GM12892 (cell line): ENCODE data around the gene ANKRD55.
"Not testable (repeated sequence)": the region's sequence is repeated elsewhere in the genome, so short reads cannot be mapped to it uniquely, and the experiment has no call there.

Source experiments
- DNase-seq: peaks from one replicate; pipeline ENCODE4 v3.0.0; 2011; ENCODE audit not compliant: insufficient read length
- FAIRE-seq: peaks from 2 replicates; lab custom pipeline; 2011; peaks lifted over from hg19 to GRCh38; lab: Jason Lieb, UNC
- POLR2A ChIP-seq: IDR thresholded peaks from 2 replicates; pipeline ENCODE4 v1.6.1; 2011; ENCODE audit warnings: low read depth, low read length, control low read depth
- POLR2AphosphoS5 ChIP-seq: IDR thresholded peaks from 2 replicates; pipeline ENCODE4 v1.6.1; 2011; ENCODE audit warnings: low read depth, low read length, control low read depth
- TAF1 ChIP-seq: IDR thresholded peaks from 2 replicates; pipeline ENCODE4 v1.6.1; 2011; ENCODE audit warnings: low read depth, mild to moderate bottlenecking, control low read depth, low read length, borderline replicate concordance

ANKRD55 gene

GRCh38 chr5:56251440-56251839 lies 18.3 kb upstream of the ANKRD55 start:
- no peak for TF ChIP-seq POLR2AphosphoS5
- TF ChIP-seq POLR2A, result no peak
- TF ChIP-seq TAF1, result no peak
- DNase-seq (no peak), FAIRE-seq (no peak)

- no peak for FAIRE-seq
- DNase-seq, result no peak
- no peak for TF ChIP-seq POLR2AphosphoS5
- no peak for TF ChIP-seq POLR2A
- no peak for TF ChIP-seq TAF1
These were observed 16.9 kb upstream of the ANKRD55 start for GRCh38 chr5:56250011-56250410.

GRCh38 chr5:56249085-56249484 lies 16.0 kb upstream of the ANKRD55 start:
- not testable (repeated sequence) for FAIRE-seq, DNase-seq

- no peak for DNase-seq
- FAIRE-seq, result no peak
- TF ChIP-seq POLR2AphosphoS5 (no peak), POLR2A (no peak), TAF1 (no peak)
These were observed 14.5 kb upstream of the ANKRD55 start for GRCh38 chr5:56247592-56247991.

- no peak for DNase-seq
- TF ChIP-seq TAF1 (no peak), POLR2A (no peak), POLR2AphosphoS5 (no peak)
- no peak for FAIRE-seq
These were observed 13.6 kb upstream of the ANKRD55 start for GRCh38 chr5:56246769-56247168.

- DNase-seq (no peak), FAIRE-seq (no peak)
- TF ChIP-seq POLR2AphosphoS5, result no peak
- TF ChIP-seq POLR2A, result no peak
- TF ChIP-seq TAF1, result no peak
These were observed 12.4 kb upstream of the ANKRD55 start for GRCh38 chr5:56245481-56245880.

- no peak for DNase-seq
- TF ChIP-seq POLR2AphosphoS5 (no peak), TAF1 (no peak), POLR2A (no peak)
- no peak for FAIRE-seq
These were observed 11.5 kb upstream of the ANKRD55 start for GRCh38 chr5:56244627-56245026.

- not testable (repeated sequence) for FAIRE-seq, DNase-seq
These were observed 9.1 kb upstream of the ANKRD55 start for GRCh38 chr5:56242271-56242670.

GRCh38 chr5:56232538-56232937 lies 592 bp downstream of the ANKRD55 start:
- TF ChIP-seq POLR2A, result no peak
- no peak for TF ChIP-seq POLR2AphosphoS5
- no peak for TF ChIP-seq TAF1
- DNase-seq (no peak), FAIRE-seq (no peak)

GRCh38 chr5:56230576-56230975 lies 2.6 kb downstream of the ANKRD55 start:
- TF ChIP-seq POLR2AphosphoS5 (no peak), TAF1 (no peak), POLR2A (no peak)
- FAIRE-seq (no peak), DNase-seq (no peak)

- TF ChIP-seq POLR2AphosphoS5 (no peak), TAF1 (no peak), POLR2A (no peak)
- FAIRE-seq, result no peak
These were observed 4.0 kb downstream of the ANKRD55 start for GRCh38 chr5:56229111-56229510.

GRCh38 chr5:56228631-56229030 lies 4.5 kb downstream of the ANKRD55 start:
- TF ChIP-seq POLR2A, result no peak
- TF ChIP-seq POLR2AphosphoS5, result no peak
- no peak for TF ChIP-seq TAF1
- DNase-seq (no peak), FAIRE-seq (no peak)

More at GRCh38 chr5:56229111-56229510, 4.0 kb downstream of the ANKRD55 start:
- DNase-seq, result no peak

- no peak for TF ChIP-seq POLR2A
- FAIRE-seq, result no peak
- DNase-seq, result no peak
These were observed 5.4 kb downstream of the ANKRD55 start for GRCh38 chr5:56227691-56228090.

GRCh38 chr5:56223298-56223697 lies 9.8 kb downstream of the ANKRD55 start:
- not testable (repeated sequence) for FAIRE-seq, DNase-seq

- not testable (repeated sequence) for DNase-seq, FAIRE-seq
These were observed 11.5 kb downstream of the ANKRD55 start for GRCh38 chr5:56221601-56222000.
